ENCODE results near the gene ODAD4.

DNA sequence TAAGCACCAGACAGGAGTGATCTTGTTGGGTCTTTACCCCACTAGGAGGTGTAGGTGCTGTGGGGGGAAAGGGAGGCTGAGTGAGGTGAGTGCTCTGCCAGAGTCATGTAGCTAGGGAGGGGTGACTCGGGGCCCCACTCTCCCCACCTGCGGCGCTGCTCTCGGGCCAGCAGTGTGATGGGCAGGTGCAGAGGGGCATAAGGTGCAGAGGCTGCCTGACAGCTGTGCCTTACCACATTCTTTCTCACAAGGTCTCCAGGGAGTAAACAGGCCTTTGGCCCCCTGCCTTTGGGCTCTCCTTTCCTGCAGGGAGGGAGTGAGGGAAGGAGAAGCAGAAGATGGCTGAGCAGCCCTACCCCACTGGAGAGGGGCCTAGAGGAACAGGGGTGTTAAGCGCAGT is 31.7 kb downstream of the ODAD4 start:
- TF ChIP-seq, protein P1, sequence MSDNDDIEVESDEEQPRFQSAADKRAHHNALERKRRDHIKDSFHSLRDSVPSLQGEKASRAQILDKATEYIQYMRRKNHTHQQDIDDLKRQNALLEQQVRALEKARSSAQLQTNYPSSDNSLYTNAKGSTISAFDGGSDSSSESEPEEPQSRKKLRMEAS (IDR thresholded peaks at IDR 0.05) = no peak
- TF ChIP-seq ZNF274 (IDR thresholded peaks at IDR 0.05; ENCODE audit: low read depth, low read length) (no peak), SP1 (IDR thresholded peaks at IDR 0.05; ENCODE audit: low read depth) (no peak)
- TF ChIP-seq, protein P2, sequence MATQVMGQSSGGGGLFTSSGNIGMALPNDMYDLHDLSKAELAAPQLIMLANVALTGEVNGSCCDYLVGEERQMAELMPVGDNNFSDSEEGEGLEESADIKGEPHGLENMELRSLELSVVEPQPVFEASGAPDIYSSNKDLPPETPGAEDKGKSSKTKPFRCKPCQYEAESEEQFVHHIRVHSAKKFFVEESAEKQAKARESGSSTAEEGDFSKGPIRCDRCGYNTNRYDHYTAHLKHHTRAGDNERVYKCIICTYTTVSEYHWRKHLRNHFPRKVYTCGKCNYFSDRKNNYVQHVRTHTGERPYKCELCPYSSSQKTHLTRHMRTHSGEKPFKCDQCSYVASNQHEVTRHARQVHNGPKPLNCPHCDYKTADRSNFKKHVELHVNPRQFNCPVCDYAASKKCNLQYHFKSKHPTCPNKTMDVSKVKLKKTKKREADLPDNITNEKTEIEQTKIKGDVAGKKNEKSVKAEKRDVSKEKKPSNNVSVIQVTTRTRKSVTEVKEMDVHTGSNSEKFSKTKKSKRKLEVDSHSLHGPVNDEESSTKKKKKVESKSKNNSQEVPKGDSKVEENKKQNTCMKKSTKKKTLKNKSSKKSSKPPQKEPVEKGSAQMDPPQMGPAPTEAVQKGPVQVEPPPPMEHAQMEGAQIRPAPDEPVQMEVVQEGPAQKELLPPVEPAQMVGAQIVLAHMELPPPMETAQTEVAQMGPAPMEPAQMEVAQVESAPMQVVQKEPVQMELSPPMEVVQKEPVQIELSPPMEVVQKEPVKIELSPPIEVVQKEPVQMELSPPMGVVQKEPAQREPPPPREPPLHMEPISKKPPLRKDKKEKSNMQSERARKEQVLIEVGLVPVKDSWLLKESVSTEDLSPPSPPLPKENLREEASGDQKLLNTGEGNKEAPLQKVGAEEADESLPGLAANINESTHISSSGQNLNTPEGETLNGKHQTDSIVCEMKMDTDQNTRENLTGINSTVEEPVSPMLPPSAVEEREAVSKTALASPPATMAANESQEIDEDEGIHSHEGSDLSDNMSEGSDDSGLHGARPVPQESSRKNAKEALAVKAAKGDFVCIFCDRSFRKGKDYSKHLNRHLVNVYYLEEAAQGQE (IDR thresholded peaks at IDR 0.05; ENCODE audit: low read depth) = no peak
